Astrocyte of the cerebellum (primary cell): ENCODE data around the gene TMEM134.
"Not testable (repeated sequence)": the region's sequence is repeated elsewhere in the genome, so short reads cannot be mapped to it uniquely, and the experiment has no call there.

ENCODE experiments used
- DNase-seq: peaks from one replicate; pipeline ENCODE4 v3.0.0-alpha.2; 2011; ENCODE audit warnings: low read depth
- H3K4me3 ChIP-seq: 2 replicates; pipeline ENCODE4 v1.5.1; 2011; ENCODE audit warnings: mild to moderate bottlenecking, low read depth, low read length, moderate library complexity
- in situ Hi-C: cut with HindIII; loops from 2 replicates; pipeline ENCODE4 v1.10.0; 2017; ENCODE audit warnings: low sequenced_read_pairs
- TF ChIP-seq, protein P1 (sequence below): IDR thresholded peaks from 2 replicates; pipeline ENCODE4 v1.5.1; 2012; ENCODE audit warnings: low read length, low read depth, moderate library complexity, mild to moderate bottlenecking; ENCODE audit errors: missing control alignments

TMEM134 gene

DNA sequence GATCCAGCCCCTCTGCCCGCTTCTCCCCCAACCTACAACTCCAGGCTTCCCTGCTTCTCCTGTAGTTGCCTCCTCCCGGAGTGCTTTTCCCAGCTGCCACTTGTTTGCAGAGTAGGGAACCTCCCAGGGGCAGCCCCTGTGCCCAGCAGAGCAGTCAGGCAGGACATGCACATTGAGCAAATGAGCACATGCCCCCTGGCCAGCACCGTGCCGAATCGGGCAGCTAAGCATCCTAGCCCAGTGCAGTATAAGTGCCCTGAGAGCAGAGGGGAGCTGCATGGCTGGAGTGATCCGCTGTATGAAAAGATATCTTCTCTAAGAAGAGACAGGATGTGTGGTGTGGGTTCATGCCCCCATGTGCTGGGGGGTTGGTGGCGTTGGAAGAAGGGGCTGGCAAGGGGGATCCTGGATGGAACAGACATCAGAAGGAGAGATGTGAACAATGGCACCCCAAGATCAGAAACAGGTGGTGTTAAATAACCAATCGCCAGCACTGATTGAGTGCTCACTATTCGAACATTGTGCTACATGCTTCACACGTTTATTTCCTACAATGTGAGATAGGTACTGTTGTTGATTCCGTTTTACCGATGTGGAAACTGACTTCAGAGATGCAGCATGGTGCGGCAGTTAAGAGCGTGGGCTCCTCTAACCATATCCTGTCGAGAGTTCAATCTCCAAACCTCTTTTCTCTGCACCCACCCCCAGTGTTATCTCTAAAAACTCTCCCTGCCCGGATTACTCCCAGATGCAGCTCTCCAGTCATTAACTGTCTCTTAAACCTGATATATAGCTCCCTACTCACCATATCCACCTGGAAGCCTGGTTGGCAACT, 15.0 kb upstream of the TMEM134 start:
- TF ChIP-seq, protein P1, sequence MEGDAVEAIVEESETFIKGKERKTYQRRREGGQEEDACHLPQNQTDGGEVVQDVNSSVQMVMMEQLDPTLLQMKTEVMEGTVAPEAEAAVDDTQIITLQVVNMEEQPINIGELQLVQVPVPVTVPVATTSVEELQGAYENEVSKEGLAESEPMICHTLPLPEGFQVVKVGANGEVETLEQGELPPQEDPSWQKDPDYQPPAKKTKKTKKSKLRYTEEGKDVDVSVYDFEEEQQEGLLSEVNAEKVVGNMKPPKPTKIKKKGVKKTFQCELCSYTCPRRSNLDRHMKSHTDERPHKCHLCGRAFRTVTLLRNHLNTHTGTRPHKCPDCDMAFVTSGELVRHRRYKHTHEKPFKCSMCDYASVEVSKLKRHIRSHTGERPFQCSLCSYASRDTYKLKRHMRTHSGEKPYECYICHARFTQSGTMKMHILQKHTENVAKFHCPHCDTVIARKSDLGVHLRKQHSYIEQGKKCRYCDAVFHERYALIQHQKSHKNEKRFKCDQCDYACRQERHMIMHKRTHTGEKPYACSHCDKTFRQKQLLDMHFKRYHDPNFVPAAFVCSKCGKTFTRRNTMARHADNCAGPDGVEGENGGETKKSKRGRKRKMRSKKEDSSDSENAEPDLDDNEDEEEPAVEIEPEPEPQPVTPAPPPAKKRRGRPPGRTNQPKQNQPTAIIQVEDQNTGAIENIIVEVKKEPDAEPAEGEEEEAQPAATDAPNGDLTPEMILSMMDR = no peak
- in situ Hi-C loops = no loop called here
- peak overlapping the region; percentile 49 for H3K4me3 ChIP-seq
- DNase-seq = no peak

DNA sequence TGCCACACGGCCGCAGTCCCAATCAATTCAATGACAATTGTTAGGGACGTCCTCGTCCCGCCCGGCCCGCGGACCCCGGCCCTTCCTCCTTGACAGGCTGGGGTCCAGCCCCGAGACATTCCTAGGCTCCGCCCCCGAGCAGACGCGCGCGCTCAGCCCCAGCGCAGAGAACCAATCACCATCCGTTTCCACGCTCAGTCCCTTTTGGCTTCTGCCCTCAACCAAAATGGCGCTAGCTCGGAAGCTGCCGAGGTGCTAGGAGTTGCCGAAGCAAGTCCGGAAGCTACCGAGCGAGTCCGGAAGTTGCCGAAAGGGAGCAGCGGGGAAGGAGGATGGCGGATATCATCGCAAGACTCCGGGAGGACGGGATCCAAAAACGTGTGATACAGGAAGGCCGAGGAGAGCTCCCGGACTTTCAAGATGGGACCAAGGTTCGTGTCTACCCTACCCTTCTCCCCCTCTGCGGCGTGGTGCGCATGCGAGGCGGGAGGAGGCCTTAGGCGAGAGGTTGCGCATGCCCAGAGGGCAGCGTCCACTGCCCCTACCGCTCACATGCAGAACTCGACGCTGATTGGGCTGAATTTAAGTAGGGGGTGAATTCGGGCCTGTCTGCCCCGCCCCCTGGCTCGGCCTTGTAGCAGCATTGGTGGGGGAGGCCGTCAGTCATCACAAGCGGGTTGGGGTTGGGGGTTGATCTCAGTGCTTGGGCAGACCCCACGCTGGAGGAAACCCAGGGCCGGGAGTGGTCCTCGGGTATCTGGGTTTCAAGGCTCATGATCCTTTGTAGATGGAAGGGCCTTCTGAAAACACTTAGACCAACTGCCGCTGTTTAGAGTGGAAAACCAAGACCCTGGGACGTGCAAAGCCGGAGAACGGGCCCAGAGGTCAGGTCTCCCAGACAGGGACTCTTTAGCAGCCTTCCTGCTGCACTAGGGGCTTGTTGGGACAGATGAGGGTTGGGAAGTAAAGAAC, 14.1 kb upstream of the TMEM134 start, which contains the start of gene AIP:
Gene AIP, plus strand, starts transcription at position 200 of the 972 bp plus-strand sequence. Its CDS starts 133 bp downstream, at position 333.
- TF ChIP-seq, protein P1 = peak; percentile 11
- DNase-seq = peak; percentile 96
- in situ Hi-C loops = no loop called here
- H3K4me3 ChIP-seq = peak within 1 kb of the TSS; percentile 49

DNA sequence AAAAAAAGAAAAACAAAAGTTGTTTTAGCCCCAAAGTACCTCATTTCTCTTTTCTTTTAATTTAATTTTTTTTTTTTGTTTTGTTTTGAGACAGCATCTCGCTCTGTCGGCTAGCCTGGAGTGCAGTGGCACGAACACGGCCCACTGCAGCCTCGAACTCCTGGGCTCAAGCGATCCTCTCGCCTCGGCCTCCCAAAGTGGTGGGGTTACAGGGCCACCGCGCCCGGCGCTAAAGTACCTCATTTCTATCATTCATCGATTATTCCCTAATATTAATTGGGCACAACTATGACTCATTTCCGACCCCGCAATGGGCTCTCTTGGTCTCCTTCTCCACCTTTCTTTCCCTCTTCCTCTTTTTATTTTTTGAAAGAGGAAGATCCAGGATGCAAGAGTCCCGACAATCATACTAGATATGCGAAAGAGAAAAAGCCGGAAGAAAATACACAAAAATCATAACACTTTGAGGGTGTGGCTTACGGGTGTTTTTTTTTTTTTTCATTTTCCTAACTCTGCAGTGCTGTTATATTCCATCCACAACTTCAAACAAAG, 13.3 kb upstream of the TMEM134 start:
- no peak for DNase-seq
- in situ Hi-C loops = no loop called here
- H3K4me3 ChIP-seq = peak overlapping the region; percentile 49
- TF ChIP-seq, protein P1 = no peak

DNA sequence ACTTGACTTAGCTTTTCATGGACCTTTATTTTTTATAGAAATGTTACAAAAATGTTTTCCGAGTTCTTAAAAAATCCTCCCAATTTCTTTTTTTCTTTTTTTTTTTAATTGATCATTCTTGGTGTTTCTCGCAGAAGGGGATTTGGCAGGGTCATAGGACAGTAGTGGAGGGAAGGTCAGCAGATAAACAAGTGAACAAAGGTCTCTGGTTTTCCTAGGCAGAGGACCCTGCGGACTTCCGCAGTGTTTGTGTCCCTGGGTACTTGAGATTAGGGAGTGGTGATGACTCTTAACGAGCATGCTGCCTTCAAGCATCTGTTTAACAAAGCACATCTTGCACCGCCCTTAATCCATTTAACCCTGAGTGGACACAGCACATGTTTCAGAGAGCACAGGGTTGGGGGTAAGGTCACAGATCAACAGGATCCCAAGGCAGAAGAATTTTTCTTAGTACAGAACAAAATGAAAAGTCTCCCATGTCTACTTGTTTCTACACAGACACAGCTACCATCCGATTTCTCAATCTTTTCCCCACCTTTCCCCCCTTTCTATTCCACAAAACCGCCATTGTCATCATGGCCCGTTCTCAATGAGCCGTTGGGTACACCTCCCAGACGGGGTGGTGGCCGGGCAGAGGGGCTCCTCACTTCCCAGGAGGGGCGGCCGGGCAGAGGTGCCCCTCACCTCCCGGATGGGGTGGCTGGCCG, 8.4 kb upstream of the TMEM134 start:
- H3K4me3 ChIP-seq, in situ Hi-C loops: not testable (repeated sequence)

DNA sequence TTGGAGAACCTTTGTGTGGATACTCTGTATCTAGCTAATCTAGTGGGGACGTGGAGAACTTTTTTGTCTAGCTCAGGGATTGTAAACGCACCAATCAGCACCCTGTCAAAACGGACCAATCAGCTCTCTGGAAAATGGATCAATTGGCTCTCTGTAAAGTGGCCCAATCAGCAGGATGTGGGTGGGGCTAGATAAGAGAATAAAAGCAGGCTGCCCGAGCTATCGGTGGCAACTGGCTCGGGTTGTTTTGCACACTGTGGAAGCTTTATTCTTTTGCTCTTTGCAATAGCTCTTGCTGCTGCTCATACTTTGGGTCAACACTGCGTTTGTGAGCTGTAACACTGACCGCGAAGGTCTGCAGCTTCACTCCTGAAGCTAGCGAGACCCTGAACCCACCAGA, 7.6 kb upstream of the TMEM134 start:
- in situ Hi-C loops, DNase-seq, H3K4me3 ChIP-seq: not testable (repeated sequence)

More for the DNA sequence above, 8.4 kb upstream of the TMEM134 start:
- not testable (repeated sequence) for DNase-seq

DNA sequence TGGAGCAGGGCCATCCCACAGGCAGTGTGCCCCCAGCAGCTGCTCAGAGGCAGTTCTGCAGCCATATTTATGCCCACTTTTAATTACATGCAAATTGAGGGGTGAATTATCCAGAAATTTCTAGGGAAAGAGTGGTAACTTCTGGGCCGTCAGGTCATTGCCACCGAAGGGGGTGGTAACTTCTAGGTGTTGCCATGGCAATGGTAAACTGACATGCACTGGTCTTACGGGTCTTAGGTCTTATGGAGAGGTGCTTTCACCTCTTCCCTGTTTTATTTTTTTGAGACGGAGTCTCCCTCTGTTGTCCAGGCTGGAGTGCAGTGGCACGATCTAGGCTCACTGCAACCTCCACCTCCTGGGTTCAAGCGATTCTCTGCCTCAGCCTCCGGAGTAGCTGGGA, 3.8 kb upstream of the TMEM134 start:
- in situ Hi-C loops = no loop called here
- TF ChIP-seq, protein P1 = no peak
- no peak overlapping the region for H3K4me3 ChIP-seq
- DNase-seq = no peak
